ENCODE results near the gene KCNC2.

The KCNC2 gene

GRCh38 chr12:75135026-75135425, 74.6 kb downstream of the KCNC2 start:
- H3K27me3 ChIP-seq, result no peaks in the 10 kb centered on the region
- no peak overlapping the region for H3K9ac ChIP-seq
- H3K4me2 ChIP-seq, result no peak overlapping the region
- no peak overlapping the region for H3K27ac ChIP-seq
- no peaks in the 10 kb centered on the region for H3K4me1 ChIP-seq
- no peaks in the 10 kb centered on the region for H3K36me3 ChIP-seq
- H3K9me3 ChIP-seq (replicated peaks in 1 of 11), result no peaks in the 10 kb centered on the region
- no peak overlapping the region for H3K4me3 ChIP-seq
- TF ChIP-seq Cebpa-rat (IDR thresholded peaks at IDR 0.05), result no peak
- H4K20me1 ChIP-seq, result no peaks in the 10 kb centered on the region

- Histone ChIP-seq H4K20me1 (no peaks in the 10 kb centered on the region), H3K27ac (no peak overlapping the region), H3K9me3 (replicated peaks in 1 of 11) (no peaks in the 10 kb centered on the region), H3K27me3 (no peaks in the 10 kb centered on the region), H3K4me2 (no peak overlapping the region), H3K4me3 (no peak overlapping the region), H3K36me3 (no peaks in the 10 kb centered on the region), H3K9ac (no peak overlapping the region), H3K4me1 (no peaks in the 10 kb centered on the region)
- no peak for TF ChIP-seq Cebpa-rat (IDR thresholded peaks at IDR 0.05)
These were observed 78.8 kb downstream of the KCNC2 start for GRCh38 chr12:75130811-75131210.

GRCh38 chr12:75129275-75129674, 80.4 kb downstream of the KCNC2 start:
- H3K4me3 ChIP-seq, result no peak overlapping the region
- TF ChIP-seq Cebpa-rat (IDR thresholded peaks at IDR 0.05), result no peak
- no peaks in the 10 kb centered on the region for H3K9me3 ChIP-seq (replicated peaks in 1 of 11)
- H4K20me1 ChIP-seq, result no peaks in the 10 kb centered on the region
- H3K9ac ChIP-seq, result no peak overlapping the region
- H3K4me1 ChIP-seq, result no peaks in the 10 kb centered on the region
- H3K36me3 ChIP-seq, result no peaks in the 10 kb centered on the region
- no peaks in the 10 kb centered on the region for H3K27me3 ChIP-seq
- H3K27ac ChIP-seq, result no peak overlapping the region
- H3K4me2 ChIP-seq, result no peak overlapping the region

GRCh38 chr12:75121036-75121705, 88.5 kb downstream of the KCNC2 start:
- Histone ChIP-seq H3K9me3 (replicated peaks in 1 of 11) (no peaks in the 10 kb centered on the region), H4K20me1 (no peaks in the 10 kb centered on the region), H3K4me1 (no peaks in the 10 kb centered on the region), H3K27ac (no peak overlapping the region), H3K4me2 (no peak overlapping the region), H3K9ac (no peak overlapping the region), H3K4me3 (no peak overlapping the region), H3K27me3 (no peaks in the 10 kb centered on the region), H3K36me3 (no peaks in the 10 kb centered on the region)
- TF ChIP-seq Cebpa-rat (IDR thresholded peaks at IDR 0.05), result no peak

GRCh38 chr12:75120311-75120711, 89.3 kb downstream of the KCNC2 start:
- Histone ChIP-seq H4K20me1 (no peaks in the 10 kb centered on the region), H3K9me3 (replicated peaks in 1 of 11) (no peaks in the 10 kb centered on the region), H3K4me3 (no peak overlapping the region), H3K27ac (no peak overlapping the region), H3K4me1 (no peaks in the 10 kb centered on the region), H3K4me2 (no peak overlapping the region), H3K36me3 (no peaks in the 10 kb centered on the region), H3K27me3 (no peaks in the 10 kb centered on the region), H3K9ac (no peak overlapping the region)
- no peak for TF ChIP-seq Cebpa-rat (IDR thresholded peaks at IDR 0.05)

- Histone ChIP-seq H3K4me2 (no peak overlapping the region), H3K27ac (no peak overlapping the region), H3K9me3 (replicated peaks in 1 of 11) (no peaks in the 10 kb centered on the region), H3K9ac (no peak overlapping the region), H3K36me3 (no peaks in the 10 kb centered on the region), H3K4me1 (no peaks in the 10 kb centered on the region), H4K20me1 (no peaks in the 10 kb centered on the region), H3K27me3 (no peaks in the 10 kb centered on the region), H3K4me3 (no peak overlapping the region)
- TF ChIP-seq Cebpa-rat (IDR thresholded peaks at IDR 0.05), result no peak
These were observed 92.9 kb downstream of the KCNC2 start for GRCh38 chr12:75116646-75117198.

- Histone ChIP-seq H3K27ac (no peak overlapping the region), H3K4me3 (no peak overlapping the region), H3K9ac (no peak overlapping the region), H3K4me2 (no peak overlapping the region), H3K27me3 (no peaks in the 10 kb centered on the region), H4K20me1 (no peaks in the 10 kb centered on the region), H3K36me3 (no peaks in the 10 kb centered on the region), H3K4me1 (no peaks in the 10 kb centered on the region), H3K9me3 (replicated peaks in 1 of 11) (no peaks in the 10 kb centered on the region)
- TF ChIP-seq Cebpa-rat (IDR thresholded peaks at IDR 0.05), result no peak
These were observed 93.9 kb downstream of the KCNC2 start for GRCh38 chr12:75115748-75116147.

GRCh38 chr12:75103822-75104221, 105.8 kb downstream of the KCNC2 start:
- Histone ChIP-seq H3K36me3 (no peaks in the 10 kb centered on the region), H3K9ac (no peak overlapping the region), H3K4me2 (no peak overlapping the region), H4K20me1 (no peaks in the 10 kb centered on the region), H3K4me3 (no peak overlapping the region), H3K4me1 (no peaks in the 10 kb centered on the region), H3K27me3 (no peaks in the 10 kb centered on the region), H3K9me3 (replicated peaks in 1 of 11) (no peaks in the 10 kb centered on the region), H3K27ac (no peak overlapping the region)
- TF ChIP-seq Cebpa-rat (IDR thresholded peaks at IDR 0.05), result no peak

- no peaks in the 10 kb centered on the region for H4K20me1 ChIP-seq
- H3K36me3 ChIP-seq, result no peaks in the 10 kb centered on the region
- no peaks in the 10 kb centered on the region for H3K9me3 ChIP-seq (replicated peaks in 1 of 11)
- no peak overlapping the region for H3K9ac ChIP-seq
- H3K4me3 ChIP-seq, result no peak overlapping the region
- no peak for TF ChIP-seq Cebpa-rat (IDR thresholded peaks at IDR 0.05)
- no peaks in the 10 kb centered on the region for H3K4me1 ChIP-seq
- H3K27ac ChIP-seq, result no peak overlapping the region
- H3K4me2 ChIP-seq, result no peak overlapping the region
- H3K27me3 ChIP-seq, result no peaks in the 10 kb centered on the region
These were observed 107.9 kb downstream of the KCNC2 start for GRCh38 chr12:75101781-75102180.

- Histone ChIP-seq H3K4me1 (no peaks in the 10 kb centered on the region), H3K27ac (no peak overlapping the region), H3K9me3 (replicated peaks in 1 of 11) (no peaks in the 10 kb centered on the region), H4K20me1 (no peaks in the 10 kb centered on the region), H3K27me3 (no peaks in the 10 kb centered on the region), H3K36me3 (no peaks in the 10 kb centered on the region), H3K9ac (no peak overlapping the region), H3K4me2 (no peak overlapping the region), H3K4me3 (no peak overlapping the region)
- TF ChIP-seq Cebpa-rat (IDR thresholded peaks at IDR 0.05), result no peak
These were observed 110.4 kb downstream of the KCNC2 start for GRCh38 chr12:75099210-75099609.

Data from BLaER1 treated with 17β-estradiol and CSF1 and Interleukin-3, amounts not matched to agents 10 nM and 100 nM (cell line).